ENCODE measurements around the gene SRSF4.
"Not testable (repeated sequence)": the region's sequence is repeated elsewhere in the genome, so short reads cannot be mapped to it uniquely, and the experiment has no call there.

SRSF4 gene

DNA sequence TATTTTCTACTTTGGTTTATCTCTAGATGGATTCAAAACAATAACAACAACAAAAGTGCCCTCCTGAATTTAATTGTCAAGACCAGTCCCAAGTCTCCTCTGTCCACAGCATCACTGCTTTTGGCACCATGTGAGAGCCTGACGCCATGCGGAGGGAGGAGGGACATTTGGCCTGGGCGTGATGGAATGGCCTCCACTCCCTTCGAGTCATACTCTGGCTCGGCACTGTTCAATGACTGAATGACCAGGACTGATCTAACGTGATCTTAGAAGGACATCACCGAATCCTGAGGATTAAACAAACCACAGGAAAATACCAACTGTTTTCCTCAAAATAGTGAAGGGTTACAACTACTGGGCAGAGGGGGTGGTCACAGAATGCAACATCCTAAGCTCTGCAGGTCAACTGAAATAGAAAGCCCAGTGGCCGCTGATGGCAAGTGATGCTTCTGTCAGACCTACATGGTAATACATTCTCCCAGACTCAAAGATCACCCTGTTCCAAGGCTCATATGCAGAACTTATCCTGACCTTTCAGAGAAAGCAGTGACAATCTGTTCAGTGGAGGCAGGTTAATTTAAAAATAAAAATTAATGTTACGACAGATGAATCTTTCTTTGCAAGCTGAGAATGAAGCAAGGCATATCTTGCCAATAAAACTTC lies 19.1 kb downstream of the SRSF4 start:
- DNase-seq = no peak

- no peak for DNase-seq
These were observed 19.7 kb downstream of the SRSF4 start for GRCh38 chr1:29162025-29162424.

- no peak for DNase-seq
These were observed 21.9 kb downstream of the SRSF4 start for GRCh38 chr1:29159773-29160172.

DNA sequence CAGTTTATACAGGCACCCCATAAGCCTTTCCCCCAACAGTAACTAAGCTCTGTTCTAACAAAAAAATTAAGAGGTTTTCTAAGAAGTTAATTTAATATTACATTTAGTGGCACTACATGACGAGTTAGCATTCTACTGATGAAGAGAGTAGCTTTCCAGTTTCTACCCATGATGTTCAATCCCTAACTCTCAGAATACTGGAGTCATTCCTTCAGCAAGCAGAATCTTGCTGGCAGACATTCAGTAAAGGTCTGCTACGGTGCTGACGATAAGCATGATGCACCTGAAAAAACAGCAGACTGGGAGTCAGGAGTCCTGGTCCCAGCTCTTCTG lies 24.5 kb downstream of the SRSF4 start:
- no peak for DNase-seq

GRCh38 chr1:29156543-29157268 lies 25.0 kb downstream of the SRSF4 start:
- peak; percentile 80 for DNase-seq

GRCh38 chr1:29152046-29152805 lies 29.5 kb downstream of the SRSF4 start:
- no peak for DNase-seq

DNA sequence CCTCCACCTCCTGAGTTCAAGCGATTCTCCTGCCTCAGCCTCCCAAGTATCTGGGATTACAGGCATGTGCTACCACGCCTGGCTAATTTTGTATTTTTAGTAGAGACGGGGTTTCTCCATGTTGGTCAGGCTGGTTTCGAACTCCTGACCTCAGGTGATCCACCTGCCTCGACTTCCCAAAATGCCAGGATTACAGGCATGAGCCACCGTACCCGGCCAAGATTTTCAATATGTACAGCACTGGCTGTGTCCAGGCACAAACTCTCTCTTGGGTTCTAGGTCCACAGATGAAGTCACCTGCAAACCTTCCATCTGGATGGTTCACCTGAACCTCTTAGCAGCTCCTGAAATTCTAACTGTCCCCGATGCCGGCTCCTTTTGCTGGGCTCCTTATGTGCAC lies 31.4 kb downstream of the SRSF4 start:
- DNase-seq = not testable (repeated sequence)

GRCh38 chr1:29148656-29149491 lies 32.8 kb downstream of the SRSF4 start:
- no peak for DNase-seq

DNA sequence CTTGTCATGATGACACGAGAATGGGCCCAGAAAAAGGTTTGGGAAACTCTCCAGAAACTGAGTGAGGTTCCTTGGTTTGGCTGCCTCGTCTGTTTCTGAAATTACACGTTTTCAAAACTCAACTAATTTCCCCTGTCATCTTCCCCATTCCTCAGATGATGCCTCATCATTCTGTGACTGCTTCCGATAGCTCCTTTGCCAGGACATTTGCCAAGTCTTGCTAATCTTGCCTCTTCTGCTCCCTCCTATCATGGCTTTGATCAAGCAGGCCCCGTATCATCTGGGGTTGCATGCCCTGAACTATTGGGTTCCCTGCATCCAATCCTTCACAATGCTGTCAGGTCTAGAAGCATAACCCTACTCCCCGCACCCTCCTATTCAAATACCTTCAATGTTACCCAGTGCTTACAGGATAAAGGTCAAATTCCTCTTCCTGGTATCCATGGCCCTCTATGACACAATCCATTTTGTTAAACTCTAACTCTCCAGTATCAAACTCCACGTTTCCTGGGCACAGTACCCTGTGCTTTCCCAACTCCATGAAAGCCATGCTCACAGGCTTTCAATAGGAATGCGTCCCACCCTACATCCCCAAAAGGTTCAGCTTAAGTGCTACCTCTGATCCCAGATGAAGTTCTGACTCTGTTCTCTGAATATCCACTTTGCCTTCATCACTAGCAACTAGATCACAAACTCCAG lies 35.8 kb downstream of the SRSF4 start:
- no peak for DNase-seq

DNA sequence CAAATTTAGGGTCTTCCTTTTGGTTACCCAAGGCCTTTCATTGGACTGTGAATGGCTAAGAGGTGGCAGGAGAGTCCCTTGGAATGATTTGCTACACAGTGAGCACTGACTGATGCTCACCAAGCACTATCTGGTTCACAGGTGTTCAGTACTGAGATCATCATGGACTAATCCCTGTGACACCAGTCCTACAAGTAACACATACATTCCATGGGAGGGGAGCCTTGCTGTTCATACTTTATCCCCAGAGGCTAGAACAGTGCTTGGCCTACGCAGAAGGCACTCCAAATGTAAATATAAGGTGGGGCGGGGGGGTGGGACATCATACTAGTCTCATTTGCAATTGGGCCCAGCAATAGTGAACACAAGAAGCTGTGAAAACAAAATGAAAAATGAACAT lies 37.5 kb downstream of the SRSF4 start:
- no peak for DNase-seq

- DNase-seq = no peak
These were observed 39.0 kb downstream of the SRSF4 start for GRCh38 chr1:29142714-29143113.

DNA sequence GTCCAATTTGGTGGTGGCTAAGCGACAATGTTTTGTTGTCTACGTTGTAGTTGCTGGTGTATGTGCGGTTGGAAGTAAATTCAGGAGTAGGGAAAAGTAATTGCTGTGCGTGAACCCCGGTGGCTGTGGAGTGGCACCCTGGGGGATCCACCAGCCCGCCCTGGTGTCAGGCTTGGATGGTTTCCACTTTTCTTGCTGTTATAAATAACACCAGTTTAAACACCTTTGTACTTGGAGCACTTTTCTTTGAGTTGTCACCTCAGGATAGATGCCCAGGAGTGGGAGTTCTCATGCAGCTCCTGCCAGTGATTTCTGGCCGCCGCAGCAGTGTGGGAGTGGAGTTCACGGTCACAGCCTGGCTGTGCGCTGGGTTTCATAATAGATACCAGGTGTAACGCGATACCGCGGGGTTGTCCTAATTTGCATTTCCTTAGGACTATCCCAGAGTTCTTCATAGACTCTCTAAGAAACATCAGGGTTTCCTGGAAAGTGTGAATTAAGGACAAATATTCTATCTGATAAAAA lies 45.2 kb downstream of the SRSF4 start:
- DNase-seq = no peak

- no peak for DNase-seq
These were observed 47.0 kb downstream of the SRSF4 start for GRCh38 chr1:29134695-29135028.

- DNase-seq = no peak
These were observed 47.6 kb downstream of the SRSF4 start for GRCh38 chr1:29133861-29134694.

GRCh38 chr1:29131056-29131455 lies 50.6 kb downstream of the SRSF4 start:
- not testable (repeated sequence) for DNase-seq

DNA sequence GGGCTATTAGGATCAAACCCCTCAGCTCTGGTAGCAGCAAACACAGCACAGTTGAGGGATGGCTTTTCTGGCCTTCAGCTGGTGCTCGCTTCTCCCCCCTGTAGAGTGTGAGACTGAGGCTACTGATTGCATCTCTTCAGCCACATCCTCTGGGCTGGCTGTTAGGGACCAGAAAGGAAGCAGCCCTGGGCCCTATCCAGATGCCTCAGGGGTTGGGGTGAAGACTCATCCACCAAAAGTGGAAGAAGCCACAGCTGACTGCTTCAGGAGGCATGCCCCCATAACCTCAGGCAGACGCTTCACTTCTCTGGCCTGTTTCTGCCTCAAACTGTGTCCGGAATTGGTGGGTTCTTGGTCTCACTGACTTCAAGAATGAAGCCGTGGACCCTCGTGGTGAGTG lies 51.8 kb downstream of the SRSF4 start:
- DNase-seq = no peak

GRCh38 chr1:29128739-29129138 lies 53.0 kb downstream of the SRSF4 start:
- no peak for DNase-seq

DNA sequence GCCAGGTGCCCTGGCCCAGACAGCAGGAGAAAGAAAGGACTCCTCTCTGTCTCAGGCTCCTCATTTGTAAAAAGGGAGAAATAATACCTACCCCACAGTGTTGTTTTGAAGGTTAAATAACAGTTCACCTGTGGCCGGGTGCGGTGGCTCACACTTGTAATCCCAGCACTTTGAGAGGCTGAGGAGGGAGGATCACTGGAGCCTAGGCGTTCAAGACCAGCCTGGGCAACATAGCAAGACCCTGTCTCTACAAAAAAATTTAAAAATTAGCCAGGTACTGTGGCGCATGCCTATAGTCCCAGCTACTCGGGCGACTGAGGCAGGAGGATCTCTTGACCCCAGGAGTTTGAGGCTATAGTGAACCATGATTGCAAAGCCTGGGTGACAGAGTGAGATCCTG lies 55.5 kb downstream of the SRSF4 start:
- DNase-seq = no peak

DNA sequence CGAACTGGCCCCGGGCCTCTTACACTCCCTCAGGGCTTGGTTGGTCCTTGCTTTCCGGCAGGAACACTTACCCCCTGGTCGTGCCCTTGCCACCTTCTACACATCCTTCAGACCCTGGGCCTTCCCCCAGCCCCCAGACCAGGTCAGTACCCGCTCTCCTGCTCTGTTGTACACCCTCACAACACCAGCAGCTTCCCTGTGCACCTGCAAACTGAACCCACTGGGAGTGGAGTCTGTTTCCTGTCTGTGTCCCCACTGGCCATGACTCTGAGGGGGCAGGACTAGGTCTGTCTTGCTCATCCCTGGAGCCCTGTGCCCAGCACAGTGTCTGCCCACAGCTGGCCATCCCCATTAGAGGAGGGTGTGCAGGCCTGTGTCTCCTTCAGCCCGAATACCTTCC lies 55.9 kb downstream of the SRSF4 start:
- no peak for DNase-seq

DNA sequence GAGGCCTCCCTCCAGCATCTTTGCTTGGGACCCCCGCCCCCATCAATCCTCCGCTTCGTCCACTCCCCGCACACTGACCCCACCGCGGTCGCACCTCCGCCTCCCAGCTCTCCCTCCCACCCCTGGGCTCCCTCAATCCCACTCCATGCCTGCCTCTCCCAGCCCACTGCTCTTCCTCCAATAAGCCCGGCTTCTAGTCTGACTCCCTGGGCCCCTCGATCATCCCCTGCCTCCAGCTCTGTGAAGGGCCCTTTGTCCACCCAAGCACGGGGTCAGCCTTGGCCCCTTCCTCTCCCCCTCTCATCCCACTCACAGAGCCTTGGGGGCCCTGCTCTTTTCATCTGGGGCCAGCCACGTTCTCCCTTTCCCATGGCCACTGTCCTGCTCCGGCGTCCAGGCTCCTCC lies 56.5 kb downstream of the SRSF4 start:
- no peak for DNase-seq

Measured in NCI-H2227 treated with DMSO at 0.1 percent for 48 hours (cell line).